Measurements from ENCODE around the gene TP53AIP1.
"Not testable (repeated sequence)": the region's sequence is repeated elsewhere in the genome, so short reads cannot be mapped to it uniquely, and the experiment has no call there.

The TP53AIP1 gene

DNA sequence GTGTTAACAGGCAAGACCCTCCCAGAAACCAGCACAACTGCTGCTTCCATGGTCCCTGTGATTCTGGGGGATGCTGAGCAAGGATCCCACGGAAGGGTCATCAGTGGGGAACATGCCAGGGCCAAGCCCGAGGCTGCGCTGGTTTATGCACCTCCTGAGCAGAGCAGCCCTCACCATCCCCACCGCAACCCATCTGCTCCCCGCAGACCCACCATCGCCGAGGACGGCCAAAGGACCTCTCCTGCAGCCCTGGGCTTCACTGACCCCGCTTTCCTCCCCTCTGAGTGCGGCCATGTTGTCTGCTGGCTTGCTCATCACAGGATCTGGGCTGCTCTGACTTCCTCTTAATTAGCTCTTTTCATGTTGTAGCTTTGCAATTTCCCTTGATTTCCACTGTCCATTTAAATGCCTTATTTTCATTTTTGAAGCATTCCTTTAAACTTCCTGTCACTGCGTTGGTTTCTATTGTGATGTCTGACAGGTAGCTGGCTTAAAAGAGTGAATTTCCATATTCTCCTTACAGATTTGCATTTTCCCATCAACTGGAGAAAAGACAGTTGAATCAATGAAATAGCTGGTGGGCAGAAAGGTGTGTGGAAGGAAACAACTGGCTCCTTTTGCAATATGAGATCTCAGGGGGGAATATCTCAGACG lies 14.9 kb downstream of the TP53AIP1 start:
- FAIRE-seq (no peak), DNase-seq (ENCODE audit: extremely low spot score, insufficient read length, low read depth) (no peak)

DNA sequence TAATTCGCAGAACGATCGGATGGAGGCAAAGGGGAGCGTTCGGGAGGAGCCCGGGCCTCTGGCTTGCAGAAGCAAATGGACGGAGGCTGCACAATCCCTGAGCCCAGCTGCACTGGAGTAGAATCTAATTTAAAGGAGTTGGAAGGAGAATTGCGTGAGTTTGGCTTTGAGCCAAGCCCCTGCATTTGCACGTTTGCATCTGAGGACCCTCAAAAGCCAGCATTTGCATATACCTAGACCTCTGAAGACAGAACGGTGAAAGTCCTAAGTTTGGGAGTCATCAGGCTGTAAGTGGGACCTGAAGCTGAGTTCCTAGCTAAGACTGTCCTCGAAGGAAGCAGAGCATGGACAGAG lies 15.6 kb downstream of the TP53AIP1 start:
- no peak for FAIRE-seq
- no peak for DNase-seq (ENCODE audit: extremely low spot score, insufficient read length, low read depth)

DNA sequence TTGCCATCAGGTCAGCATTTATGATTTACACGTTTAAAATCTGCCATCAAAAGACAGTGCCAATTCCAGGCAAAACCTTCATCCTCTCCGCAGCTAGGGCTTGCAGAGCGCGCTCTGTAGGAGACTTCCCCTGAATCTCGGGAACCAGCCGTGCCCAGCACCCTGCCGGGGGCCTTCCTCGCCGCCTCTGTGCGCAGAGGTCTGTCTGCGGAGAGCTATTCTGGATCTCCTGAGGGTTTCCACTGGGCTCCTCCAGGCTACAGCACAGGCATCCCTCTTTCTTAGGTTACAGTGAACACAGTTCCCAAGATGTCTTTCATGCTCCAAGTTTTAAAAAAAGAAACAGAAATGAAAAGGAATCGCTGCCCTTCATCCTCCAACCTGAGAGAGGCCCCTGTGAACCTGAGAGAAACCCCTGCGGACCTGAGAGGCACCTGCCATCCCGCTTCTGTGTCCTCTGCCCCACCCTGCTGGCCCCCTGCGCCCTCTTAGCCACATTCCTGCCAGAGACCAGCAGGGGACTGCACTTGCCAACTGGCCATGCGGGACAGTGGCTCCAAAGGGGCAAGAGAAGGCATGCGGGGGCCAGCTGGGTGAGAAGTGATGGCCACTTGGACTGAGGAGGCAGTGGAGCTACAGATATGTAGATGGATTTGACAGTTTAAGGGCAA lies 16.1 kb downstream of the TP53AIP1 start:
- FAIRE-seq: no peak

DNA sequence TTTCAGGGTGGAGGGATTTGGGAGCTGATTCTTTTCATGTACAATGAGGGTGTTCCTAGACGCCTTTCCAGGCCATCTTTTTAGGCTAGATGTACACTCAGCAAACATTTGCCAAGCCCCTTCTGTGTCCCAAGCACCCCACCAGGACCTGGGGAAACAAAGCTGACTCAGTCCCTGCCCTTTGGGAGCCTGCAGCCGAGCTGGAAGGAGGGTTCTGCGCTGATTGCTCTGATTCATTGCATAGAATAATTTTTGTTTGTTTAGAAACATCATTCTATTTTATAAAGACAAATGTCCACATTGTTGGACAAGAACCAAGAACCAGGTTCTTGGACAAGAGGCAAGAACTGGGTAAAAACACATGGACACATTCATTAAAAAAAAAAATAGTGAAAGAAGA lies 16.7 kb downstream of the TP53AIP1 start:
- DNase-seq (ENCODE audit: extremely low spot score, insufficient read length, low read depth): no peak
- no peak for FAIRE-seq

More for the DNA sequence above, 16.1 kb downstream of the TP53AIP1 start:
- DNase-seq (ENCODE audit: extremely low spot score, insufficient read length, low read depth): no peak

GRCh38 chr11:128925250-128925600 lies 17.4 kb downstream of the TP53AIP1 start:
- no peak for FAIRE-seq
- DNase-seq (ENCODE audit: extremely low spot score, insufficient read length, low read depth): no peak

- DNase-seq (ENCODE audit: extremely low spot score, insufficient read length, low read depth): no peak
- no peak for FAIRE-seq
Observed at GRCh38 chr11:128924510-128925249, 18.0 kb downstream of the TP53AIP1 start.

GRCh38 chr11:128924104-128924503 lies 18.6 kb downstream of the TP53AIP1 start:
- DNase-seq (ENCODE audit: extremely low spot score, insufficient read length, low read depth) (no peak), FAIRE-seq (no peak)

GRCh38 chr11:128921793-128922192 lies 20.9 kb downstream of the TP53AIP1 start:
- FAIRE-seq (no peak), DNase-seq (ENCODE audit: extremely low spot score, insufficient read length, low read depth) (no peak)

GRCh38 chr11:128920666-128921065 lies 22.0 kb downstream of the TP53AIP1 start:
- no peak for DNase-seq (ENCODE audit: extremely low spot score, insufficient read length, low read depth)
- FAIRE-seq: no peak

- FAIRE-seq: not testable (repeated sequence)
Observed at GRCh38 chr11:128919635-128920034, 23.0 kb downstream of the TP53AIP1 start.

DNA sequence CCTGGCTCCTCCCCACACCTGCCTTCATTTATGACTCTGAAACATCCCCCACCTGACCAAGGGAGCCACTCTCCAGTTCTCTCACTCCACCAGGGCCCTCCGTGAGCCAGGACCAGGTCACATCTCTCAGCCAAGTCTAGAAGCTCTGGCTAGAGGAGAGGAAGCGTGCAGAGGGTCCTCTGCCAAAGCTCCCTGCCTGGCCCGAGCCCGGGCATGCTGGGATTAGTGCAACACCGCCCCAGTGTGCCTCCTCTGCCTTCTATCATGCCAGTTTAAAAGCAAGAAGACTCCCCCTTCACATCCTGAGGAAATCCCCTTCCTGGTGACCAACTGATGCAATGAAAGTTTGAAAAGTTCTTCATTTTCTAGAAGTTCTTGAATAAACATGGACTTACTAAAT lies 23.5 kb downstream of the TP53AIP1 start:
- FAIRE-seq (no peak), DNase-seq (ENCODE audit: extremely low spot score, insufficient read length, low read depth) (no peak)

More at GRCh38 chr11:128919635-128920034, 23.0 kb downstream of the TP53AIP1 start:
- DNase-seq (ENCODE audit: extremely low spot score, insufficient read length, low read depth): not testable (repeated sequence)

GRCh38 chr11:128917144-128917724 lies 25.4 kb downstream of the TP53AIP1 start:
- no peak for FAIRE-seq
- DNase-seq (ENCODE audit: extremely low spot score, insufficient read length, low read depth): no peak

DNA sequence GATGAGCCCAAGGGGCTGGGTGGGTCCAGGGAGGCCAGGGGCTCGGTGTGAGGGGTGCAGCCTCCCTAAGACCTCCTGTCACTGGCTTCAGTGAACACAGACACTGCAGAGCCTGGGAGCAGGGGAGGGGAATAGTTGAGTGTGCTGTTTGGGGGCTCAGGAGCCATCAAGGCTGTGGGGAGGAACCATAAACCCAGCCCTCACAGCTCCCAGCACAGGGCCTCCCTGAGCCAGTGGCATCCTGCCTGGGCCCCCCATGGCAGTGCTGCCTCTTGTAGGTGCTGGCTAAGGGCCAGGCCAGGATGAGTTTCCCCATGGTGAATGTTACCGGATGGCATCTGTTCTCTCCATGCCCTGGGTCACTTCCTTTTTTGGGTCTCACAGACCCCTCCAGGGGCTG lies 26.0 kb downstream of the TP53AIP1 start:
- FAIRE-seq (no peak), DNase-seq (ENCODE audit: extremely low spot score, insufficient read length, low read depth) (no peak)

- no peak for FAIRE-seq
- no peak for DNase-seq (ENCODE audit: extremely low spot score, insufficient read length, low read depth)
Observed at GRCh38 chr11:128916037-128916572, 26.6 kb downstream of the TP53AIP1 start.

GRCh38 chr11:128915149-128915521 lies 27.5 kb downstream of the TP53AIP1 start:
- FAIRE-seq: no peak
- DNase-seq (ENCODE audit: extremely low spot score, insufficient read length, low read depth): no peak

DNA sequence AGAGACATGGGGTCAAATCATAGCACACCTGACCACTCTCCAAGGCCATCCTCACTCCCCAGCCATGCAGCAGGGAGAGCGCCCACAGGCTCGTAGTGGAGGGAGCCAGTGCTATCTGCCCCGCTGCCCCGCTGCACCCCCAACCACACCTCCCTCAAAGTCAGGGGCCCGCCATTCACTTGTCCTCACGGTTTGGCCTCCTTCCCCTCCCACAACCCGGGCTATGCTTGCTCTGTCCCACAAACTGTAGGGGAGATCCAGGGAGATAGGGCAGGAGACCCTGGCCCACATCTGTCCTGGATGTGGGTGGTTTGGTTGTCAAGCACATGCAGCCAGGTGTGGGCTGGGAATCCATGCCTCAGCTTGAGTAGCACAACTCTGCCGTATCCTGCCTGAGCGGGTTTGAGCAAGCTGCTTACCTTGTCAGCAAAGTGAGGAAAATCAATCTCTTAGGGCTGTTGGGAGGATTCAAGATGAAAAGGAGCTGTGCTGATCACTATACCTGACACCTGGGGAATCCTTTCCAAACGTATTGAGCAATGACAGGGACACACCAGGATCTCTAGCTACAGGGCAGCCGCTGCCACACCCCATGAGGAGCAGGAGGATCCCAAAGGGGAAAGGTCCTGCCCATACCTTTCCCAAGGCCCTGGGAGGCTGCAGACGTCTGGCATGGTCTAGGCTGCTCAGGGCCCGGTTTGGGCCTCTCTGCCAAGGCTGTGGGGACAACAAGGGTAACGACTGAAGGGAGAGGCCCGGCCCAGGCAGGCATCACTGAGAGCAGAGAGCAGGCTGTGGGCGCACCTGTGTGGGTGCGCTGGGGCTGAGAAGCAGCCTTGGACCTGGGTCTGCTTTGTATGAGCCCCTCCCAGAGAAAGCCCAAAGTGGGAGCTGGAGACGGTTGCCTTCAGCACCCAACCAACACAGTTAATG lies 28.2 kb downstream of the TP53AIP1 start:
- DNase-seq (ENCODE audit: extremely low spot score, insufficient read length, low read depth) (no peak), FAIRE-seq (no peak)

DNA sequence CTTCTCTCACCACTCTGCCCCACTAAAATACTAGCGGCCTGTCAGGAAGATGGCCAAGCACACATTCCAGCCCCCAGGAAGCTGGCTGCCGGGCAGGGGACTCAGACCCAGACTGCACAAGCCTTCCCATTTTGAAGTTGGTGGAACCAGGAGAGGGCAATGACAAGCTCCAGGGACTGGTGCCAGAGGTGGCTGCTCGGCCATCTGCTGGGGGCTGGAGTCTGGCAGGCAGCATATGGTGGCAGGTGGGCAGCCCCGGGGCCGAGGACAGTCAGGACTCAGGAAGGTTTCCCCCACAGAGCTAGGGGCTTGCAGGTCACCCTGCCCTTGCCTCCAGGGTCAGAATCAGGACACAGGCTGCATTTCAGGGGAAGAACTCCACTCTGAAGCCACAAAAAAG lies 28.9 kb downstream of the TP53AIP1 start:
- FAIRE-seq: no peak
- no peak for DNase-seq (ENCODE audit: extremely low spot score, insufficient read length, low read depth)

DNA sequence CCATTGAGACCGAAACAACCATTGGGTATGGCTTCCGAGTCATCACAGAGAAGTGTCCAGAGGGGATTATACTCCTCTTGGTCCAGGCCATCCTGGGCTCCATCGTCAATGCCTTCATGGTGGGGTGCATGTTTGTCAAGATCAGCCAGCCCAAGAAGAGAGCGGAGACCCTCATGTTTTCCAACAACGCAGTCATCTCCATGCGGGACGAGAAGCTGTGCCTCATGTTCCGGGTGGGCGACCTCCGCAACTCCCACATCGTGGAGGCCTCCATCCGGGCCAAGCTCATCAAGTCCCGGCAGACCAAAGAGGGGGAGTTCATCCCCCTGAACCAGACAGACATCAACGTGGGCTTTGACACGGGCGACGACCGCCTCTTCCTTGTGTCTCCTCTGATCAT lies 31.0 kb downstream of the TP53AIP1 start:
- FAIRE-seq (no peak), DNase-seq (ENCODE audit: extremely low spot score, insufficient read length, low read depth) (no peak)

GRCh38 chr11:128911239-128911638 lies 31.4 kb downstream of the TP53AIP1 start:
- no peak for FAIRE-seq
- DNase-seq (ENCODE audit: extremely low spot score, insufficient read length, low read depth): no peak

DNA sequence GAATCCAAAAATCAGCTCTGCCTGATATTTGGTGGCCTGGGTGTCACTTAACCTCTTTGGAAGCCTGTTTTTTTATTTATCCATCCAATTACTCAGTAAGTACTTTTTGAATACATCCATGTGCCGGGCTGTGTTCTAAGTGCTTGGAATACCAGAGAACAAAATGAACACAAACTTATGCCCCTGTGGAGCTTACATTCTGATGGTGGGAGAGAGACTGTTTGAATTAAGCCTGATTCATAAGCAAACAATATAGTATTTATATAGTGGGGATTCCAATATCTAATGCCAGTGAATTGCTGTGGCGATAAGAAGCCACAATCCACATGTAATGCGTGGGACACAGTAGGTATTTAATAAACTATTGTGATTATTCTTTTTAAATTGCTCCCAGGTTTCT lies 32.1 kb downstream of the TP53AIP1 start:
- FAIRE-seq: no peak
- DNase-seq (ENCODE audit: extremely low spot score, insufficient read length, low read depth): no peak

All from GM18507 (cell line).